ENCODE measurements around the gene SNX21. TPM values are rescaled to one million over a fixed set of nuclear protein-coding genes. Genes with fewer than 3 reads are reported as not detected.

The SNX21 gene
- total and polyA plus RNA-seq, 2 donors (not counting 3 experiments of a cell fraction or from before 2014, with no cell fraction given): 11.6 to 11.9 TPM

GRCh38 chr20:45857882-45858216 is 24.2 kb downstream of the SNX21 start:
- dilution Hi-C loops (cut with MboI; ENCODE audit: extremely low pct_ligation_motif_present, low sequenced_read_pairs): no loop called here
- FAIRE-seq: no peak
- POLR2A ChIA-PET: no interaction called here

More at GRCh38 chr20:45857882-45858216, 24.2 kb downstream of the SNX21 start:
- no TSS peak for BruUV-seq (replicated peaks)
- H3K4me1 ChIP-seq (ENCODE audit: control insufficient read depth, extremely low read depth, insufficient read depth, low read length): peaks cover 12% of the 10 kb centered on the region
- H3K9me1 ChIP-seq (replicated peaks; ENCODE audit: control insufficient read depth, extremely low read depth, insufficient read depth, low read length): no peaks in the 10 kb centered on the region
- peak overlapping the region; percentile 70 for H3K4me2 ChIP-seq (ENCODE audit: insufficient read depth, low read length)
- H4K20me1 ChIP-seq (replicated peaks; ENCODE audit: control insufficient read depth, extremely low read depth, insufficient read depth, low read length): no peaks in the 10 kb centered on the region
- H3K9ac ChIP-seq (replicated peaks; ENCODE audit: extremely low read depth, insufficient read depth, low read length): peak overlapping the region; percentile 35
- TF ChIP-seq MAX (IDR thresholded peaks at IDR 0.05; ENCODE audit: insufficient read depth, insufficient read length) (no peak), CTCF (IDR thresholded peaks at IDR 0.05; ENCODE audit: extremely low read depth in 1 of 2, insufficient read depth in 1 of 2, low read depth in 1 of 2, low read length in 2 of 2) (no peak), POLR2A (IDR thresholded peaks at IDR 0.05; ENCODE audit: low read depth, low read length) (no peak), EZH2 (IDR thresholded peaks at IDR 0.05; ENCODE audit: borderline replicate concordance, low read depth, low read length, severe bottlenecking) (no peak), JUN (IDR thresholded peaks at IDR 0.05; ENCODE audit: borderline replicate concordance, insufficient read depth, insufficient read length, low read depth) (no peak), POLR2AphosphoS5 (IDR thresholded peaks at IDR 0.05; ENCODE audit: insufficient read depth, low read depth, low read length) (no peak), MYC (IDR thresholded peaks at IDR 0.05; ENCODE audit: low read depth, low read length) (no peak), GATA2 (IDR thresholded peaks at IDR 0.05; ENCODE audit: insufficient read depth, insufficient read length, low read depth, low read length) (no peak), FOS (IDR thresholded peaks at IDR 0.05; ENCODE audit: borderline replicate concordance, insufficient read depth, low read length) (no peak)
- H3K27me3 ChIP-seq (ENCODE audit: control insufficient read depth in 2 of 2, insufficient read depth in 2 of 2, low read length in 2 of 2): no peaks in the 10 kb centered on the region
- H3K27ac ChIP-seq (ENCODE audit: insufficient read depth, low read depth, low read length): peak overlapping the region; percentile 51
- H3K4me3 ChIP-seq (replicated peaks in 1 of 3; ENCODE audit: insufficient read depth in 1 of 3, low read depth in 1 of 3, low read length in 3 of 3): peak overlapping the region; percentile 29 to 78 (median 66)
- no peaks in the 10 kb centered on the region for H3K36me3 ChIP-seq (ENCODE audit: control insufficient read depth in 2 of 2, extremely low read depth in 1 of 2, insufficient read depth in 2 of 2, low read length in 2 of 2)
- CTCF ChIA-PET: interaction anchor here (1.1 kb wide), 1 partner anchor 59 kb away, joined by 3 read pairs; no protein-coding TSS in a partner anchor
- H3K79me2 ChIP-seq (ENCODE audit: control insufficient read depth, insufficient read depth, low read length): peaks cover 9% of the 10 kb centered on the region
- no peaks in the 10 kb centered on the region for H3K9me3 ChIP-seq (replicated peaks; ENCODE audit: control insufficient read depth, insufficient read depth, low read length)
- no peak for DNase-seq (ENCODE audit: low read depth, low spot score)
- intact Hi-C loops (cut with micrococcal nuclease): loop anchor here (1.0 to 2.0 kb wide), 6 partner anchors 23 to 77 kb away; partner anchors contain the start of genes CTSA, NEURL2, PCIF1 and UBE2C
- peak overlapping the region; percentile 77 for H2AFZ ChIP-seq (ENCODE audit: low read depth, low read length)
